ENCODE data around the gene LPO. TPM values are rescaled to one million over a fixed set of nuclear protein-coding genes. Genes with fewer than 3 reads are reported as not detected.

LPO gene
- total RNA-seq, 1 donor from 2014 or later = not detected

- Mint-ChIP-seq H3K4me1 (ENCODE audit: low read depth, unreplicated experiment) (no peaks in the 10 kb centered on the region), H3K27ac (ENCODE audit: unreplicated experiment) (no peak overlapping the region), H3K4me3 (ENCODE audit: unreplicated experiment) (no peak overlapping the region), H3K36me3 (ENCODE audit: unreplicated experiment) (peaks cover 8% of the 10 kb centered on the region), H3K27me3 (ENCODE audit: unreplicated experiment) (peaks cover 17% of the 10 kb centered on the region), H3K9me3 (ENCODE audit: unreplicated experiment) (peaks cover 6% of the 10 kb centered on the region)
- DNase-seq = no peak
- TF ChIP-seq, protein P1, sequence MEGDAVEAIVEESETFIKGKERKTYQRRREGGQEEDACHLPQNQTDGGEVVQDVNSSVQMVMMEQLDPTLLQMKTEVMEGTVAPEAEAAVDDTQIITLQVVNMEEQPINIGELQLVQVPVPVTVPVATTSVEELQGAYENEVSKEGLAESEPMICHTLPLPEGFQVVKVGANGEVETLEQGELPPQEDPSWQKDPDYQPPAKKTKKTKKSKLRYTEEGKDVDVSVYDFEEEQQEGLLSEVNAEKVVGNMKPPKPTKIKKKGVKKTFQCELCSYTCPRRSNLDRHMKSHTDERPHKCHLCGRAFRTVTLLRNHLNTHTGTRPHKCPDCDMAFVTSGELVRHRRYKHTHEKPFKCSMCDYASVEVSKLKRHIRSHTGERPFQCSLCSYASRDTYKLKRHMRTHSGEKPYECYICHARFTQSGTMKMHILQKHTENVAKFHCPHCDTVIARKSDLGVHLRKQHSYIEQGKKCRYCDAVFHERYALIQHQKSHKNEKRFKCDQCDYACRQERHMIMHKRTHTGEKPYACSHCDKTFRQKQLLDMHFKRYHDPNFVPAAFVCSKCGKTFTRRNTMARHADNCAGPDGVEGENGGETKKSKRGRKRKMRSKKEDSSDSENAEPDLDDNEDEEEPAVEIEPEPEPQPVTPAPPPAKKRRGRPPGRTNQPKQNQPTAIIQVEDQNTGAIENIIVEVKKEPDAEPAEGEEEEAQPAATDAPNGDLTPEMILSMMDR (IDR thresholded peaks at IDR 0.05; ENCODE audit: partially characterized antibody, unreplicated experiment) = no peak
Measured at GRCh38 chr17:58246781-58247180, 8.4 kb downstream of the LPO start.

DNA sequence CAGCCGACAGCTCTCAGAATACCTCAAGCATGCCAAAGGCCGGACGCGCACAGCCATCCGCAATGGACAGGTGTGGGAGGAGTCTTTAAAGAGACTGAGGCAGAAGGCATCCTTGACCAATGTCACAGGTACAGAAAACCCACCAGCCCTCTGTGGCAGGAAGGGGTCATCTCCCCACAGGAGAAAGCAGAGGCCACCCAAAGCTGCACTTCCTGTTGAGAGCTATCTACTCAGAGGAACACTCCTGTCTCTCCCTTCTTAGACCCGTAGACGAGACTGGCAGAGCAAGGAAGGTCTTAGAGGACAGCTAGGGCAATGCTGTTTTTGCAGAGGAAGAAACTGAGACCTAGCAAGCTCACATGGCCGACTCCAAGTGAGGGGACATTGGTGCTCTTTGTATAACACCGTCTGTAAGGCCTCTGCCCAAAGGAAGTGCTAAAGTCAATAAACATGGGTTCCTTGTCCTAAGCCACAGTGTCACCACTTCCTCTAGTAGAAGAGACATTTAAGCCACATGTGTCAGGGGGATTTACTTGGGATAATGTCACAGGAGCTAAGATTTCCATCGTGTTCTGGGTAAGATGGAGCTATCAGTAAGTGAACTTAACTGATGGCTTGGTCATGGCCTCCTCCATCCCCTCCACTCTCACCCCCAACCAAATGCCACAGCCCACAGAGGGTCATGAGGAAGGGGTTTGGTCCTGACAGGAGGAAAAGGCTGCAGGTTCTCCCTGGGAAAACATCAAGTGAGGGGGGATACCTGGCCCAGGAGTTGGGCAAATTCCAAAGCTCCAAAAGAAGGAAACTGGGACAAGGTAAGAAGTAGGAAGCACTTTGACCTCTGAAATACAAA lies 9.4 kb downstream of the LPO start:
- Mint-ChIP-seq H3K4me1 (ENCODE audit: low read depth, unreplicated experiment) (no peaks in the 10 kb centered on the region), H3K27ac (ENCODE audit: unreplicated experiment) (no peak overlapping the region), H3K36me3 (ENCODE audit: unreplicated experiment) (peaks cover 8% of the 10 kb centered on the region), H3K27me3 (ENCODE audit: unreplicated experiment) (peaks cover 18% of the 10 kb centered on the region), H3K4me3 (ENCODE audit: unreplicated experiment) (no peak overlapping the region), H3K9me3 (ENCODE audit: unreplicated experiment) (peaks cover 6% of the 10 kb centered on the region)
- no peak for DNase-seq
- TF ChIP-seq, protein P1 (IDR thresholded peaks at IDR 0.05; ENCODE audit: partially characterized antibody, unreplicated experiment) = no peak

DNA sequence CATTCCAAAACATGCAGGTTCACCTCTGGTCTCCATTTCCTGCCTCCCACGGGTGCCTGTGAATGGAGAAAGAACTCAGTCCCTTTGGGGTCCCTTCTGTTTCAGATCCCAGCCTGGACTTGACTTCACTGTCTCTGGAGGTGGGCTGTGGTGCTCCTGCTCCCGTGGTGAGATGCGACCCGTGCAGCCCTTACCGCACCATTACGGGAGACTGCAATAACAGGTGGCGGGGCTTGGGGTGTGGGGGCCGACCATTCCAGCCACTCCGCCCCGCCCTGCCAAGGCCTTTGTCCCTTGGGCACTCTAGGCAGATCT lies 10.5 kb downstream of the LPO start:
- TF ChIP-seq, protein P1 (IDR thresholded peaks at IDR 0.05; ENCODE audit: partially characterized antibody, unreplicated experiment) = no peak
- peak overlapping the region; percentile 73 for H3K4me3 Mint-ChIP-seq (ENCODE audit: unreplicated experiment)
- H3K36me3 Mint-ChIP-seq (ENCODE audit: unreplicated experiment) = no peaks in the 10 kb centered on the region
- H3K4me1 Mint-ChIP-seq (ENCODE audit: low read depth, unreplicated experiment) = no peaks in the 10 kb centered on the region
- peaks cover 13% of the 10 kb centered on the region for H3K27me3 Mint-ChIP-seq (ENCODE audit: unreplicated experiment)
- DNase-seq = no peak
- no peak overlapping the region for H3K27ac Mint-ChIP-seq (ENCODE audit: unreplicated experiment)
- H3K9me3 Mint-ChIP-seq (ENCODE audit: unreplicated experiment) = peaks cover 6% of the 10 kb centered on the region

GRCh38 chr17:58249270-58250133 lies 11.1 kb downstream of the LPO start:
- Mint-ChIP-seq H3K36me3 (ENCODE audit: unreplicated experiment) (no peaks in the 10 kb centered on the region), H3K4me1 (ENCODE audit: low read depth, unreplicated experiment) (no peaks in the 10 kb centered on the region), H3K27ac (ENCODE audit: unreplicated experiment) (no peak overlapping the region), H3K4me3 (ENCODE audit: unreplicated experiment) (peak overlapping the region; percentile 73), H3K27me3 (ENCODE audit: unreplicated experiment) (peaks cover 9% of the 10 kb centered on the region), H3K9me3 (ENCODE audit: unreplicated experiment) (peaks cover 2% of the 10 kb centered on the region)
- TF ChIP-seq, protein P1 (IDR thresholded peaks at IDR 0.05; ENCODE audit: partially characterized antibody, unreplicated experiment) = peak; percentile 97
- peak; percentile 90 for DNase-seq
